GM19452 (cell line): Measurements from ENCODE around the gene TMEM82.

Experiments used
- ATAC-seq: cut with Tn5 transposase; IDR thresholded peaks from one replicate; pipeline ENCODE4 v1.9.1; 2021; ENCODE audit not compliant: unreplicated experiment

The TMEM82 gene

GRCh38 chr1:15735304-15736037, 6.8 kb upstream of the TMEM82 start:
- no peak for ATAC-seq

- ATAC-seq: no peak
Measured at GRCh38 chr1:15736038-15736891, 6.0 kb upstream of the TMEM82 start, which contains the start of gene SLC25A34. Gene SLC25A34 (plus strand): TSS chr1:15736258. CDS start chr1:15736486, 228 bp downstream.

- ATAC-seq: no peak
Measured at GRCh38 chr1:15736892-15737261, 5.4 kb upstream of the TMEM82 start.

- no peak for ATAC-seq
Measured at GRCh38 chr1:15737324-15738319, 4.7 kb upstream of the TMEM82 start.

GRCh38 chr1:15738416-15739113, 3.7 kb upstream of the TMEM82 start:
- ATAC-seq: no peak

- no peak for ATAC-seq
Measured at GRCh38 chr1:15739259-15739658, 3.0 kb upstream of the TMEM82 start.

- no peak for ATAC-seq
Measured at GRCh38 chr1:15739745-15740144, 2.6 kb upstream of the TMEM82 start.

- no peak for ATAC-seq
Measured at GRCh38 chr1:15740924-15741850, 1.1 kb upstream of the TMEM82 start.

GRCh38 chr1:15744122-15744679, 1.9 kb downstream of the TMEM82 start:
- no peak for ATAC-seq

- no peak for ATAC-seq
Measured at GRCh38 chr1:15747378-15747777, 5.1 kb downstream of the TMEM82 start.

- no peak for ATAC-seq
Measured at GRCh38 chr1:15748264-15748663, 6.0 kb downstream of the TMEM82 start.

GRCh38 chr1:15748690-15749398, 6.5 kb downstream of the TMEM82 start:
- no peak for ATAC-seq

- ATAC-seq: no peak
Measured at GRCh38 chr1:15749399-15750291, 7.3 kb downstream of the TMEM82 start.

- no peak for ATAC-seq
Measured at GRCh38 chr1:15750924-15751323, 8.6 kb downstream of the TMEM82 start.

- ATAC-seq: no peak
Measured at GRCh38 chr1:15751717-15752116, 9.4 kb downstream of the TMEM82 start.

GRCh38 chr1:15753776-15754175, 11.5 kb downstream of the TMEM82 start:
- no peak for ATAC-seq

GRCh38 chr1:15755021-15755645, 12.8 kb downstream of the TMEM82 start:
- ATAC-seq: no peak
